AG08395 (cell line): ENCODE results near the gene DPAGT1.
A peak's percentile ranks its signal among the peaks of the same experiment; 100 is the strongest.

Experiments
- DNase-seq: peaks from one replicate; pipeline ENCODE4 v3.0.0; 2012; ENCODE audit warnings: mixed read lengths, low spot score

DPAGT1 gene

DNA sequence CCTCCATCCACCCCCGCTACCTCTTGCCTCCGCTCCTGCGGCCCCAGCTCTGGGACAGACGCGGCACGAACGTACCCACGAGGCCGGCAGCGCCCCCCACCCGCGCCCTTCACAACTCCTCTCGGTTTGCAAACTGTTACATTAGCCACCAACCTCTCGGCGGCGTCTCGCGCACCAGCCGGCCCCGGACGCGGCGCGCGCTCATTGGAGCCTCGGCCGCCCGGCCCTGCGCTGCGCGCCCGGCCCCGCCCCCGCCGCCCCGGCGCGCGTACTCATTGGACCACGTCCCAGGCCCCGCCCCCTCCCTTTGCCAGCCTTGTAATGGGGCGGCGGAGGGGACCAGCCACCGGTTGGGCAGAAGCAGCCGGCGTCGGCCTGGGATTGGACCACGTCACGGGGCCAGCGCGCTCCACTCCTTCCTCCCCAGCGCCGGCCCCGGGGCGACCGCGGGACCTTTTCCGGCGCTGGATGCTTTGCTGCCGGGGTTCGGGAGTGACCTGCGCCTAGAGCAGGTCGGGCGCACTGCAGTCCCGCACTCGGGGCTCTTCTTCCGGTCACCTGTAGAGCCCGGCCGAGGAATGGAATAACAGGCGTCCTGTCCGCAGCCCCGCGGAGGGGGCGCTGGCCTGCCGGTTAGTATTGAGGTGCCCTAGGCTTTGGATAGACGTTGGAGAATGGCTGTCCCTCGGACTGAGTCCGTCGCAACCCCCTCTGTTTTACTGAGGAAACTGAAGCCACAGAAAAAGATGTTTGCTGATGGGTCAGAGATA is 44.5 kb downstream of the DPAGT1 start, which contains the start of gene HYOU1:
TSS of gene HYOU1 (minus strand) at position 206 of the 770 bp plus-strand sequence. CDS start 1,045 bp downstream, outside the sequence.
- DNase-seq = peak; percentile 98

DNA sequence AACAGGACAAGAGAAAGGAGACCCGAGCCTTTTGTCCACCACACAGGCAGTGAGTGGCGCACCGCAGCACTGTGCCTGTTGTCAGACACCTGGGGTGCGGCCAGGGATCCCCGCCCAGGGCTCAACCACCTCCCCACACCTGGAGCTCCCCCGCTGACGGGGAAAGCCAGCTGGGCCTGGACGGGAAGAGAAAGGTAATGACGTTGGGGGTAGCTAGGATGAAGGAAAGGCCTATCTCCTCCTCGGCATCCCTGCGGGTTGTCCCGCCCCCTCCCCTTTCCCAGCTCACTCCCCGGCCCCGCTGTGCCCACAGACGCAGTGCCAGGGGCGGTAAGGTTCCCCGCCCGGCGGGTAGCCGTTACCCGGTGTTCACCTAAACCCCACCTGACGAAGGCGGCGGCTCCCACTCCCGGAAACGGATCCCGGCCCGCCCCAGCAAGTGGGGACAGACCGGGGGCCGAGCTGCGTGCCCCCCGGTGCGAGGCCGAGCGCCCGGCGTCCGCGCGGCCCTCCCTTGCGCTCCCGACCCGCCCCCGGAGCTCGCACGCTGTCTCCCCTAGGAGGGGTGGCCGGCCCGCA is 45.1 kb downstream of the DPAGT1 start:
- DNase-seq = peak; percentile 13

DNA sequence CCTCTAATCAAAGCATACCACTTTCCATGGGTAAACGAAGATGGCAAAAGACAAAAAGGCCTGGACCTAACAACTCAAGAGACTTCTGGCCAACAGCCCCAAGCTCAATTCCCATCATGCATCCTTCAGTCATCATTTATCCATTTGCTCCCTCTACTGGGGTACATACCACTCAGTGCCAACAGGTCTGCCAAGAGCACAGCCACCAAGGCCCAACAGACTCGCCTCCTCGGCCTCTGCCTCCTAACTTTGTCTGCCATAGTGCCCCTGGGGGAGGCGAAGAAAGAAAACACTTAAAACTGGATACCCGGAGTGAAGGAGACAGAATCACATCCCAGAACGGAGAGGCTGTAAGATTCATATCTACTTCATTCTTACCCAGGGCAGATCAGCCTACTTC is 45.8 kb downstream of the DPAGT1 start:
- DNase-seq = peak; percentile 48

DNA sequence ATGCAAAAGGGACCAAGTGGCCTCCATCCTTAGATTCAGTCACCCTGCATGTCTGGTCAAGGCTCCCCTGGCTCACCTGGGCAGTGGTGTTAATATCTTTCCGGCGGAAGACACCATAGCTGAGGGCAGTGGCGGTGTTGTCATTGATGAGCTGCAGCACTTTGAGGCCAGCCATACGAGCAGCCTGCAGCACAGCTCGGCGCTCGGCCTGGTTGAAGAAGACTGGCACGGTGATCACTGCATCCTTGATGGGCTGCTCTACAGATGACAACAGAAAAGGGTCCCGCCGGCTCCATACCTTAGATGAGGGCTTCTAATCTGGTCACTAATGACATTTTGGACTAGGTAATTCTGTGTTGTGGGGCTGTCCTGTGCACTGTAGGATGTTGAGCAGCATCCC is 47.2 kb downstream of the DPAGT1 start:
- no peak for DNase-seq

DNA sequence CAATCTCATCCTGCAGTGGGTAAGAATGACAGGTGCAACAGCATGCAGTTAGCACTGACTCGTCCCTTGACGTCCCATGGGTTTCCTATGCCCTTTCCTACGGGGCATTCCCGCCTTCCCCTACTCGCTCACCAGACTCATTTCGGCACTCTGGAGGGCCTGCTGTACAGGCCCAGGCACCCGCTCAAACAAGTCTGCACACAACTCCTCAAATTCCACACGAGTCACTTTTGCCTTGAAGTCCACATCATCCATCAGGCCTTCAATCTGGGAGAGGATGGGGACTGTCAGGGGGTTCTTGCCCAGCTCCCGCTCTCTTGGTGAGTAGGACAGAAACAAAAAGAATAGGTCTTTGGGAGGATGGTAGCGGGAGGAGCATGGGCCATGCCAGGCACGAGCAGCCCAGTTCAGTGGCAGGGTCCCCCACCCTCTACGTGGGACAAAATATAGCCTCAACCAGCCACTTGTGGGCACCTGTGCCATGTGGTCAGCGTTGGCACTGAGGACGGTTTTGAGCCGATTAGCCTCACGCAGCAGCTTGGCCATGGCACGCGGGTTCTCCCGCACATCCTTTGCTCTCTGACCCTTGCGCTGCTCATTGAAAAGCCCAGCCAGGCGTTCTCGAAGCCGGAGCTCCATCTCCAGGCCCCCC is 49.4 kb downstream of the DPAGT1 start:
- DNase-seq = no peak

DNA sequence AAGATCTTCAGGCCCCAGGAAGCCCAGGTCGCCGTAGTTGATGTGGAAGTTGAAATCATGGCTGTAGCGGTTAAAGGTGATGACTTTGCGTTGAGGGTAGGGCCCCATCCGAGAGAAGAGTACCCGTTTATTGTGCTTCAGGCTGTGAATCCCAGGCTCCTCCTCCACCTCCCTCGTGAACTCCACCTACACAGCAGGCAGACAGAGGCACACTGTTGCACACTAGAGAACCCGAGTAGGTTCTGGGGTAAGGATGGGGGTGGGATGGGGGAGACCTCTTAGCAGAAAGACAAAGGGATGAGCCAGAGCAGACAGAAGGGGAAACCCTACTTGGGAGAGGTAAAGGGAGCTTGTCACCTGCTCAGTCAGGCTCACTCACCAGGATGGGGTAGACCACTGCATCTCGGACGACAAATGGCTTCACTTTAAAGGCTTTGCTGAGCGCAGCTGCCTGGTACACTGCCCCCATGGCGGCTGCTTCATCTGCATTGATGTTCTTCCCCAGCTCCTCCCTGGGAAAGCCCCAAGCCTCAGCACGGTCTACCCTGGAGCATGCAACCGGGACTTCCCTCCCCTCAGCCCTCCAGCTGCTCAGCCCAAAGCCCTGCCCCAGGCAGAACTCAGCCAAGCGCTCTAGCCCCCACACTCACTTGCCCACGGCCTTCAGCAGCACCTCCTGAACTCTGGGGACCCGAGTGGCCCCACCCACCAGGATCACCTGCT is 50.1 kb downstream of the DPAGT1 start:
- no peak for DNase-seq

DNA sequence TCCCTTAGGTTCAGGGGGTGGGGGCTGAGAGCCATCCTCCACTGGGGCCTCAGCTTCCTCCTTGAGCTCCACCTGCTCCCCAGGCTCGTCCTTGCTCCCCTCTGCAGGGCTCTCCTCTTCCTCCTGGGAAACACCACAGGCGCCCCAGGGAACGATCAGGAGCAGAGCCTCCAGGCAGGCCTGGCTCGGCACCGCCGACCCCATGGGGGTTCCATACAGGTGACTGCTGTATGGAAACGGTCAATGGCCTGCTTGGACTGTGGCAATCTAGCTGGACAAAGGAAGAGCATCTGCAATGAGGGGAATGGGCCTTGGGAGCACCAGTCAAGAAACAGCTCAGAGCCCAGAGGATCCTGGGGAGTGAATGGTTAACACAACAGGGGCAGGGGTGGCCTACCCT is 52.6 kb downstream of the DPAGT1 start:
- no peak for DNase-seq

DNA sequence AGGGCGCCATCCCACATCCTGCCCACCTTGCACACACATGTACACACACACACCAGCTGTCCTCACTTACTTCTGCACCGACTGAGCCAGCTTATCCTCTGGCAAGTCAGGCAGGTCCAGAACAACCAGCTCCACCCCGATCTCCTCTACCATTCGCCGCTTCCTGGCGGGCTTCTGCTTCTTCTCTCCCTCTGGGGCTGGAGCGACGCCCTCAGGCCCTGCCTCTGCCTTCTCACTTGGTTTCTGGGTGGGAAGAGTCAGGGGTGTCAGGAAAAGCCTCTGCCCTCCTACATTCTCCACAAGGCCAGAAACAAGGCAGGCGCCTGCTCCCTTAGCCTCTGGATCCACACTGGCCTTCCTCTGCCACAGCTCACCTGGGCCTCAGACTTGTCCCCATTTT is 53.0 kb downstream of the DPAGT1 start:
- DNase-seq = no peak

DNA sequence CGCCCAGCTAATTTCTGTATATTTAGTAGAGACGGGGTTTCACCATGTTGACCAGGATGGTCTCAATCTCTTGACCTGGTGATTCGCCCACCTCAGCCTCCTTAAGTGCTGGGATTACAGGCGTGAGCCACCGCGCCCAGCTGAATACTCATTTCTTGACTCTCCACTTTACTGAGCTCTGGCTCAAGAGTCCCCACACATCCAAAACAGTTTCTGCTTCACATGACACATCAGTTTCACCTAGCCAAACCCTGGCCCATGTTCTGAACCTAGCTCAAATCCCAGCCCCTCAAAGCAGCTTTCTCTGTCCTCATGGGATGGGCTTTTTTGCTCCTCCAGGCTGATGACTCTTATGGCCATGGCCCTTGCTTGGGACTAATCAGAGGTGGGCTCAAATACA is 54.4 kb downstream of the DPAGT1 start:
- DNase-seq = no peak
